Endodermal cell (in vitro differentiated cells): Measurements from ENCODE around the gene DNAH11. TPM values are rescaled to one million over a fixed set of nuclear protein-coding genes. Genes with fewer than 3 reads are reported as not detected.
"Not testable (repeated sequence)": the region's sequence is repeated elsewhere in the genome, so short reads cannot be mapped to it uniquely, and the experiment has no call there.

Experiments used
- DNase-seq: peaks from one replicate; pipeline ENCODE4 v3.0.0-alpha.2; 2017
- H3K27ac ChIP-seq: 2 replicates; pipeline ENCODE4 v1.5.1; 2013; ENCODE audit warnings: mild to moderate bottlenecking, low read depth, low read length, moderate library complexity
- H3K27me3 ChIP-seq: 2 replicates; pipeline ENCODE4 v1.6.1; 2013; ENCODE audit warnings: mild to moderate bottlenecking, low read length, moderate library complexity; ENCODE audit not compliant: insufficient read depth, control insufficient read depth, poor library complexity, severe bottlenecking
- H3K36me3 ChIP-seq: 2 replicates; pipeline ENCODE4 v1.7.0; 2013; ENCODE audit warnings: mild to moderate bottlenecking, low read length, moderate library complexity; ENCODE audit not compliant: control insufficient read depth, insufficient read depth
- H3K4me1 ChIP-seq: one replicate; pipeline ENCODE4 v1.7.0; 2013; ENCODE audit warnings: low read length; ENCODE audit not compliant: control insufficient read depth, insufficient read depth
- H3K4me3 ChIP-seq: 2 replicates; pipeline ENCODE4 v1.5.1; 2013; ENCODE audit warnings: mild to moderate bottlenecking, low read length, moderate library complexity
- H3K9ac ChIP-seq: 2 replicates; pipeline ENCODE4 v1.6.1; 2013; ENCODE audit warnings: mild to moderate bottlenecking, low read length, moderate library complexity; ENCODE audit not compliant: poor library complexity, severe bottlenecking; ENCODE audit errors: extremely low read depth
- H3K9me3 ChIP-seq: 2 replicates; pipeline ENCODE4 v1.6.1; 2013; ENCODE audit warnings: mild to moderate bottlenecking, low read length, moderate library complexity; ENCODE audit not compliant: control insufficient read depth
- H3K27ac Mint-ChIP-seq: 2 replicates; pipeline ENCODE4 v1.8.0; 2020; ENCODE audit warnings: mixed read lengths
- H3K27me3 Mint-ChIP-seq: 2 replicates; pipeline ENCODE4 v1.8.0; 2021; ENCODE audit warnings: mild to moderate bottlenecking, mixed read lengths; ENCODE audit not compliant: insufficient read depth
- H3K36me3 Mint-ChIP-seq: 2 replicates; pipeline ENCODE4 v1.8.0; 2020; ENCODE audit warnings: low read depth, mixed read lengths
- H3K4me1 Mint-ChIP-seq: 2 replicates; pipeline ENCODE4 v1.8.0; 2020; ENCODE audit warnings: mixed read lengths
- H3K4me3 Mint-ChIP-seq: 2 replicates; pipeline ENCODE4 v1.8.0; 2020; ENCODE audit warnings: mild to moderate bottlenecking, moderate library complexity, mixed read lengths
- H3K9me3 Mint-ChIP-seq: 2 replicates; pipeline ENCODE4 v1.8.0; 2020; ENCODE audit warnings: mild to moderate bottlenecking, mixed read lengths
- WGBS, 2 experiments: methylation state at CpG; one replicate each; pipeline versions ENCODE4 v1.1.5 to v1.1.7; 2013; ENCODE audit warnings: missing lambda C conversion rate in 2 of 2, mixed read lengths in 1 of 2; ENCODE audit not compliant: insufficient coverage in 1 of 2, insufficient read length in 1 of 2; 5-methylcytosine and 5-hydroxymethylcytosine counted together
- total RNA-seq, 2 donors: library from RNA; stranded (reverse); fragmentation: NEBNext Ultra II Directional in 1 of 2; extraction: Animal tissue kit (Norgen Biotek cat#: 25700) in 1 of 2; gene quantifications; 2 replicates in 1 of 2; 3 replicates in 1 of 2; pipeline ENCODE4 v1.2.1, GENCODE V29; 2021
- TF ChIP-seq, protein P1 (sequence below): fragments of 200-600 bp; sonication (generic); conservative IDR thresholded peaks from 2 replicates; pipeline ENCODE4 v1.5.0; 2021; ENCODE audit warnings: antibody characterized with exemption, mild to moderate bottlenecking

DNAH11 gene
- total RNA-seq, 2 donors from 2014 or later, result 0.80 to 0.99 TPM

DNA sequence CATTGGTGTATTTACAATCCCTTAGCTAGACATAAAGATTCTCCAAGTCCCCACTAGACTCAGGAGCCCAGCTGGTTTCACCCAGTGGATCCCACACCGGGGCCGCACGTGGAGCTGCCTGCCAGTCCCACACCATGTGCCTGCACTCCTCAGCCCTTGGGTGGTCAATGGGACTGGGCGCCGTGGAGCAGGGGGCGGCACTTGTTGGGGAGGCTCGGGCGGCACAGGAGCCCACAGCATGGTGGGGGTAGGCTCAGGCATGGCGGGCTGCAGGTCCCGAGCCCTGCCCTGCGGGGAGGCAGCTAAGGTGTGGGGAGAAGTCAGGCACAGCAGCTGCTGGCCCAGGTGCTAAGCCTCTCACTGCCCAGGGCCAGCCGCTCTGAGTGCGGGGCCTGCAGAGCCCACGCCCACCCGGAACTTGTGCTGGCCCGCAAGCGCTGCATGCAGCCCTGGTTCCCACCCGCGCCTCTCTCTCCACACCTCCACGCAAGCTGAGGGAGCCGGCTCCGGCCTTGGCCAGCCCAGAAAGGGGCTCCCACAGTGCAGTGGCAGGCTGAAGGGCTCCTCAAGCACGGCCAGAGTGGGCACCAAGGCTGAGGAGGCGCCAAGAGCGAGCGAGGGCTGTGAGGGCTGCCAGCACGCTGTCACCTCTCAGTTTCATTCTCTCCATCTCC lies 6.3 kb upstream of the DNAH11 start:
- H3K4me1 ChIP-seq, H3K27ac ChIP-seq, H3K27ac Mint-ChIP-seq, DNase-seq, H3K4me3 Mint-ChIP-seq, H3K36me3 ChIP-seq, H3K4me3 ChIP-seq, H3K9me3 ChIP-seq, H3K4me1 Mint-ChIP-seq, H3K36me3 Mint-ChIP-seq, H3K9ac ChIP-seq: not testable (repeated sequence)
- H3K9me3 Mint-ChIP-seq, result peaks cover 25% of the 10 kb centered on the region
- peaks cover 39% of the 10 kb centered on the region for H3K27me3 Mint-ChIP-seq
- 92 to 95% methylated on average over 2 to 27 of the region's 27 CpGs for WGBS, 2 experiments
- H3K27me3 ChIP-seq, result peaks cover 20% of the 10 kb centered on the region

DNA sequence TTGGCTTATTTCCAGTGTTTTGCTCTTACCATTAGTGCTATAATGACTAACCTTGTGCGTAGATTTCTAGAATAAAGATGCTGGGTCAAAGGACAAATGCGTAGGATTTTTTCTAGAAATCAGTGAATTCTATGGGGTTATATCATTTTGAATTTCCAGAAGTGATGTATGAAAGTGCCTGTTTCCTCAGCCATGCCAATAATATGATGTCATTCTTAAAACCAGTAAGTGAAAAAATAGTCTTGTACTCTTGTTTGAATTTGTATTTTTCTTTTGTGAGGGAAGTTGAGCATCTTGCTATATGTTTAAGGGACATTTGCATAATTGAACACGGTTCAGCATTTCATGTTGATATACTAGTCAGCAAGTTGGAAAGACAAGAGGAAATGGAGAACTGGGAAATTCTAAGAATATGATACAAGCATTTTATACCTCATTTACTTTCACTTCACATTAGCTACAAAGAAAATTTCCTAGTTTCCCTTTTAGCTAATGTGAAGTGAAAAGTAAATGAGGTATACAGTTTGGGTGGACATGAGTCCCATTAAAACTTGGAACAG lies 3.8 kb upstream of the DNAH11 start:
- Mint-ChIP-seq H3K27me3 (peaks cover 61% of the 10 kb centered on the region), H3K27ac (no peak overlapping the region), H3K9me3 (peaks cover 17% of the 10 kb centered on the region), H3K4me1 (peaks cover under 1% of the 10 kb centered on the region), H3K36me3 (peaks cover 3% of the 10 kb centered on the region), H3K4me3 (no peak overlapping the region)
- Histone ChIP-seq H3K36me3 (no peaks in the 10 kb centered on the region), H3K4me3 (no peak overlapping the region), H3K27ac (no peak overlapping the region), H3K27me3 (peaks cover 40% of the 10 kb centered on the region), H3K9me3 (no peaks in the 10 kb centered on the region), H3K4me1 (no peaks in the 10 kb centered on the region), H3K9ac (no peak overlapping the region)
- TF ChIP-seq, protein P1, sequence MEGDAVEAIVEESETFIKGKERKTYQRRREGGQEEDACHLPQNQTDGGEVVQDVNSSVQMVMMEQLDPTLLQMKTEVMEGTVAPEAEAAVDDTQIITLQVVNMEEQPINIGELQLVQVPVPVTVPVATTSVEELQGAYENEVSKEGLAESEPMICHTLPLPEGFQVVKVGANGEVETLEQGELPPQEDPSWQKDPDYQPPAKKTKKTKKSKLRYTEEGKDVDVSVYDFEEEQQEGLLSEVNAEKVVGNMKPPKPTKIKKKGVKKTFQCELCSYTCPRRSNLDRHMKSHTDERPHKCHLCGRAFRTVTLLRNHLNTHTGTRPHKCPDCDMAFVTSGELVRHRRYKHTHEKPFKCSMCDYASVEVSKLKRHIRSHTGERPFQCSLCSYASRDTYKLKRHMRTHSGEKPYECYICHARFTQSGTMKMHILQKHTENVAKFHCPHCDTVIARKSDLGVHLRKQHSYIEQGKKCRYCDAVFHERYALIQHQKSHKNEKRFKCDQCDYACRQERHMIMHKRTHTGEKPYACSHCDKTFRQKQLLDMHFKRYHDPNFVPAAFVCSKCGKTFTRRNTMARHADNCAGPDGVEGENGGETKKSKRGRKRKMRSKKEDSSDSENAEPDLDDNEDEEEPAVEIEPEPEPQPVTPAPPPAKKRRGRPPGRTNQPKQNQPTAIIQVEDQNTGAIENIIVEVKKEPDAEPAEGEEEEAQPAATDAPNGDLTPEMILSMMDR, result no peak
- no peak for DNase-seq
- WGBS, 2 experiments, result 88 to 97% methylated on average over 1 to 3 of the region's 3 CpGs

DNA sequence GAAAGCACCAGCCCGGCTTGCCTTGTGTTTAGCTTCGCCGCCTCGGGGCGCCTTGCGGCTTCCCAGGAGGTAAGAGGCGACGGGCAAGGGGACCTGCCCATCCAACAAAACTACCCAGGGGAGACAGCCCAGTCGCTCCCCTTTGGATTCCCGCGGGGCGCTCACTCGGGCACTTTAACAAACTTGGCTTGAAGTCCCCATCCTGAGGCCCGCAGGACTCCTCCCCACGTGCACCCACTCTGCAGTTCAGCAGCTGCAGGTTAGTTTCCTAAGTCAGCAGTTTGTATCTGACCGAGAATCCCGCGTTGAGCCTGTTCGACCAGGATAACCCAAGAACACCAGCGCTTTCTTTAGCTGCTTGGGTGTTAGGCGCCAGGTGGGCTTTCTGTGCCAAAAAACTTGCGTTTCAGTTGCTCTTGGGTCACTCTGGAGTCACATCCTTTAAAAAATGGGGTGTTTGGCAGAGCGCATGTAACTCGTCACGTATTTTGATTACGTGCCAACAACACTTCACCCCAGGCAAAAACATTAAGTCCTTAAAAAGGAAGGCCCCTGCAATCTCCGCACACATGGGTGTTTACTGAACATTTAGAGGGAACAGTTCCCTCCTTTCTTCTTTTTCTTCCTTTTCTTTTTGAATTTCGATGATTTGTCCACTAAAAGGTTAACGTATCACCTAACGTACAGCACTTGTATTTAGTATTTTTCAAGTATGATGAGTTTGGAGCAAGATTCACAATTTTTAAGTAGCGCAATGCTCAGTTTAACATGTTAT lies 876 bp downstream of the DNAH11 start:
- H3K4me3 ChIP-seq, result peak overlapping the region; percentile 77
- H3K4me1 Mint-ChIP-seq, result peaks cover 6% of the 10 kb centered on the region

More for the DNA sequence above, 876 bp downstream of the DNAH11 start:
- H3K9me3 Mint-ChIP-seq, result no peaks in the 10 kb centered on the region
- no peak for DNase-seq
- 14 to 23% methylated on average over 11 to 31 of the region's 31 CpGs for WGBS, 2 experiments
- no peaks in the 10 kb centered on the region for H3K4me1 ChIP-seq
- no peaks in the 10 kb centered on the region for H3K36me3 Mint-ChIP-seq
- no peak overlapping the region for H3K9ac ChIP-seq
- H3K27ac Mint-ChIP-seq, result no peak overlapping the region
- peaks cover 71% of the 10 kb centered on the region for H3K27me3 Mint-ChIP-seq
- no peaks in the 10 kb centered on the region for H3K9me3 ChIP-seq
- no peaks in the 10 kb centered on the region for H3K36me3 ChIP-seq
- H3K4me3 Mint-ChIP-seq, result peak overlapping the region; percentile 63
- no peak overlapping the region for H3K27ac ChIP-seq
- TF ChIP-seq, protein P1, result no peak
- peaks cover 72% of the 10 kb centered on the region for H3K27me3 ChIP-seq
